ENCODE results near the gene CERT1. TPM values are rescaled to one million over a fixed set of nuclear protein-coding genes. Genes with fewer than 3 reads are reported as not detected.

Gene CERT1
- total and polyA plus RNA-seq, 2 donors (not counting 3 experiments of a cell fraction or from before 2014, with no cell fraction given): 8.0 to 21.3 TPM

GRCh38 chr5:75341934-75342333 is 169.5 kb downstream of the CERT1 start:
- Histone ChIP-seq H3K27me3 (ENCODE audit: control insufficient read depth in 2 of 2, insufficient read depth in 2 of 2, low read length in 2 of 2) (no peaks in the 10 kb centered on the region), H3K4me3 (replicated peaks in 1 of 3; ENCODE audit: insufficient read depth in 1 of 3, low read depth in 1 of 3, low read length in 3 of 3) (no peak overlapping the region), H3K4me1 (ENCODE audit: control insufficient read depth, extremely low read depth, insufficient read depth, low read length) (peaks cover 22% of the 10 kb centered on the region), H4K20me1 (replicated peaks; ENCODE audit: control insufficient read depth, extremely low read depth, insufficient read depth, low read length) (peaks cover 2% of the 10 kb centered on the region), H3K9me3 (replicated peaks; ENCODE audit: control insufficient read depth, insufficient read depth, low read length) (no peaks in the 10 kb centered on the region), H3K27ac (ENCODE audit: insufficient read depth, low read depth, low read length) (no peak overlapping the region), H2AFZ (ENCODE audit: low read depth, low read length) (no peak overlapping the region), H3K4me2 (ENCODE audit: insufficient read depth, low read length) (peak overlapping the region; percentile 15), H3K36me3 (ENCODE audit: control insufficient read depth in 2 of 2, extremely low read depth in 1 of 2, insufficient read depth in 2 of 2, low read length in 2 of 2) (peaks cover 3 to 19% of the 10 kb centered on the region in 2 experiments), H3K9me1 (replicated peaks; ENCODE audit: control insufficient read depth, extremely low read depth, insufficient read depth, low read length) (no peaks in the 10 kb centered on the region), H3K79me2 (ENCODE audit: control insufficient read depth, insufficient read depth, low read length) (peaks cover 79% of the 10 kb centered on the region), H3K9ac (replicated peaks; ENCODE audit: extremely low read depth, insufficient read depth, low read length) (no peak overlapping the region)
- BruUV-seq (replicated peaks): no TSS peak
- intact Hi-C loops (cut with micrococcal nuclease) (no loop called here), dilution Hi-C loops (cut with MboI; ENCODE audit: extremely low pct_ligation_motif_present, low sequenced_read_pairs) (no loop called here)
- ChIA-PET POLR2A (no interaction called here), CTCF (interaction anchor here (0.7 to 0.9 kb wide), 2 partner anchors 293 to 339 kb away, joined by 3 read pairs; no protein-coding TSS in a partner anchor)
- DNase-seq (ENCODE audit: low read depth, low spot score) (no peak), FAIRE-seq (no peak)
- no peak for TF ChIP-seq POLR2AphosphoS5 (IDR thresholded peaks at IDR 0.05; ENCODE audit: insufficient read depth, low read depth, low read length)
- no peak for TF ChIP-seq EZH2 (IDR thresholded peaks at IDR 0.05; ENCODE audit: borderline replicate concordance, low read depth, low read length, severe bottlenecking)
- no peak for TF ChIP-seq JUN (IDR thresholded peaks at IDR 0.05; ENCODE audit: borderline replicate concordance, insufficient read depth, insufficient read length, low read depth)
- no peak for TF ChIP-seq GATA2 (IDR thresholded peaks at IDR 0.05; ENCODE audit: insufficient read depth, insufficient read length, low read depth, low read length)
- TF ChIP-seq, protein P1, sequence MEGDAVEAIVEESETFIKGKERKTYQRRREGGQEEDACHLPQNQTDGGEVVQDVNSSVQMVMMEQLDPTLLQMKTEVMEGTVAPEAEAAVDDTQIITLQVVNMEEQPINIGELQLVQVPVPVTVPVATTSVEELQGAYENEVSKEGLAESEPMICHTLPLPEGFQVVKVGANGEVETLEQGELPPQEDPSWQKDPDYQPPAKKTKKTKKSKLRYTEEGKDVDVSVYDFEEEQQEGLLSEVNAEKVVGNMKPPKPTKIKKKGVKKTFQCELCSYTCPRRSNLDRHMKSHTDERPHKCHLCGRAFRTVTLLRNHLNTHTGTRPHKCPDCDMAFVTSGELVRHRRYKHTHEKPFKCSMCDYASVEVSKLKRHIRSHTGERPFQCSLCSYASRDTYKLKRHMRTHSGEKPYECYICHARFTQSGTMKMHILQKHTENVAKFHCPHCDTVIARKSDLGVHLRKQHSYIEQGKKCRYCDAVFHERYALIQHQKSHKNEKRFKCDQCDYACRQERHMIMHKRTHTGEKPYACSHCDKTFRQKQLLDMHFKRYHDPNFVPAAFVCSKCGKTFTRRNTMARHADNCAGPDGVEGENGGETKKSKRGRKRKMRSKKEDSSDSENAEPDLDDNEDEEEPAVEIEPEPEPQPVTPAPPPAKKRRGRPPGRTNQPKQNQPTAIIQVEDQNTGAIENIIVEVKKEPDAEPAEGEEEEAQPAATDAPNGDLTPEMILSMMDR (IDR thresholded peaks at IDR 0.05; ENCODE audit: extremely low read depth in 1 of 2, insufficient read depth in 1 of 2, low read depth in 1 of 2, low read length in 2 of 2): no peak
- no peak for TF ChIP-seq MAX (IDR thresholded peaks at IDR 0.05; ENCODE audit: insufficient read depth, insufficient read length)
- no peak for TF ChIP-seq FOS (IDR thresholded peaks at IDR 0.05; ENCODE audit: borderline replicate concordance, insufficient read depth, low read length)
- no peak for TF ChIP-seq POLR2A (IDR thresholded peaks at IDR 0.05; ENCODE audit: low read depth, low read length)
- no peak for TF ChIP-seq MYC (IDR thresholded peaks at IDR 0.05; ENCODE audit: low read depth, low read length)

All from endothelial cell of umbilical vein (primary cell).